ENCODE results near the gene LMBR1L.
"Not testable (repeated sequence)": the region's sequence is repeated elsewhere in the genome, so short reads cannot be mapped to it uniquely, and the experiment has no call there.

LMBR1L gene

DNA sequence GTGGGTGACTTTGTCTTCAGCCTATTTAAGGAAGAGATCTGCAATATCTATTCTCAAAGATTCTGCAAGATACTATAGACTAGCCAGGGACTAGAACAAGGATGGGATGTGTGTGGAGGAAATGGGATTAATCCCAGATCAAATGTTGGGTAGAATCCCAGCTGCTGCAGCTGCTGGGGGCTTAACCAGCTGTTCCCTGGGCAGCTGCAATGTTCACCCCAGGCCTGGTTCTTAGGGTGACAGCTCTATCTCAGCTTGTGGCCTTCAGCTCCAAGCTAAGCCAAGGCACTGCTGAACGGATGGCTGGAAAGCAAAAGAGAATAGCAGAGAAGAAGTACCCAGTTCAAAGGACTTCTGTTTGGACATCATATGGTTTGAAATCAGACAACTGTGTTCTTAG, 30.9 kb downstream of the LMBR1L start:
- DNase-seq = no peak

DNA sequence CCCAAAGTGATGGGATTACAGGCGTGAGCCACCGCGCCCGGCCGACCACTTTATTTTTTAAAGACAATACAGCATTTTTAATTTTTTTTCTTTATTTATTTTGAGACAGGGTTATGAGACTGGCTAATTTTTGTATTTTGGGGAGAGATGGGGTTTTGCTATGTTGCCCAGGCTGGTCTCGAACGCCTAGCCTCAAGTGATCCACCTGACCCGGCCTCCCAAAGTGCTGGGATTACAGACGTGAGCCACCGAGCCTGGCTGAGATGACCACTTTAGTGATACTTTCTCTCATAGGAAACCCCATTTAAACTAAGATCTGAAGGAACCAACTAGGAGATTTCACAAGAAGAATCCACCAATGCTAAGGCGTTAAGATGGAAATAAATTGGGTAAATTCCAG, 39.7 kb downstream of the LMBR1L start:
- no peak for DNase-seq

DNA sequence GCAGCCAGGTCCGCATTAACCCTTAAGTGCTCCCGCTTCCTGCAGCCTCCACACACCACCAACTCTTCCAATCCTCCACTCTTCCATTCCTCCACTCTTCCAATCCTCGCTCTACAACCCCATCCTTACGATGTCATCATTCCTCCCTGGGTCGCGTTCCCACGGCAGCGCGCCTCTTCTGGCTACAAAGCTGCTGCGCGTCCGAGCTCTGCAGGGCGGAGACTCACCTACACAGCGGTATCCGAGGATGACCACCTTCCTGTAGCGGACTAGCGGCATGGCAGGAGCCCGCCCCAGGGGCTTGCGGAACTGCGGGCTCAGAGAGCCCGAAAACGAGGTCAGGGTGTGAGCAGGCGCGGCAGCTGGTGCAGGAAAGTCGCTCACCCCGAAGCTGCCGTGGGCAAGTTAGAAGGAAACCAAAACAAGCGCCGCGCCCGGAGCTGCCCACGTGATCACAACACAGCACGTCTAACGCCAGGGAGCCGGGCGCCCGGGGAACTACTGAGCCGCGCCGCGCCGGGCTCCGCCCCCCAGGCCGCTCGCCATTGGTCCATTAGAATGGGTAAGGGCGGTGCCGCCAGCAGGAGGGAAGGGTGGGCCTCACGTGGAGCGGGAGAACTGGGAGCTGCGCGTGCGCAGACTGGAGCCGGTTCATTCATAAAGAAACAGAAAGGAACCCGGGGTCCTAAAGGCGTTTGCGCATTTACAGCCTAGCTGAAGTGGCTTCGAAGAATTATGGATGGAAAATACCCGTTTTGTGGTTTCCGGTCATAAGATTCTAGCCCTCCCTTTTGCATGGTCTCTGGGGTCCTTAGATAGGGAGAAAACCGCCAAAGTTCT, 40.9 kb downstream of the LMBR1L start, which contains the start of gene RHEBL1:
RHEBL1 (minus strand) TSS at position 473 of the 840 bp plus-strand sequence; CDS start at position 279, 194 bp downstream.
- DNase-seq = peak; percentile 98

DNA sequence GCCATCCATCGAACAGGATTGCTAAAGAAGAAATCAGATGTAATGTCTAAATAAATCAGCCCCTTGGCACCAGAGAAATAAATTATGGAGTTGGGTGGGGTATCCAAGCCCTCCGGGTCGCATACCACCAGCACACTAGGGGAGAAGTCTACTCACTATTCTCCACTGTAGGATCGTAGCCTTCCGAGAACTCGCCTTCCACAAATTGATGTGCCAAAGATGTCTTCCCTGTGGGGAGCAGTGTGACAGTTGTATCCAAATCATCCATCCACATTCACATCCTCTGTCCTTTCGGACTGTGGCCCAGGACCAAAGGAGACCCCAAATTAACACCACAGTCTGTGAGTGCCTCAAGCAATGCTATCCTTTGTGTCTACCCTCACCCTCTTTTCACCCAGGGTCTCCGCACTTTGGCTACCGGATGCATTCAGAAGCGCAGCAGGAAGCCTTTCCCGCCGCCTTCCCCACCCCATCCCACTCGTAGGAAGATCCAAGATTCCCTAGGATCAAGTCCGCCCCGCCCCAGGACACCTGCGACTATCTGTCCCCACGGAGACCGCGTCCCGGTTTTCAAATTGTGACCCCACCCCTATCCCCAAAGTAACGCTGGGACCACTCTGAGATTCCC, 41.7 kb downstream of the LMBR1L start:
- peak; percentile 53 for DNase-seq

DNA sequence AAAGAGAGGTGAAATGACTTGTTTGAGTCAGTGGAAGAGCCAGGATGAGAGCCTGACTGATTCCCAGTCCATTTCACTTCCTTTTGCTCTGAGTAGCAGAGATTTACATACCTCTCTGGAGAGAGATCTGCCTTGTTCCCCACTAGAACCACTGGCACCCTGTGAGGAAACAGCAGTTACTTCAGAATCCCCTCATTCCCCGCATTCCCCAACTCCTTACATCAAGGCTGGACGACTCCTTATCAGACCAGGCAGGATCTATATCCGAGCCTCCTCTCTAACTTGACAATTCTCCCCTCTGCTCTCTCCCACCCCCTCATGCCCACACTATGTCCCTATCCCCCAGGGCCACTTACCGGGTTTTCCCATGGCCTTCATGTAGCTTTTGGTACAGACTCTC, 44.5 kb downstream of the LMBR1L start:
- DNase-seq = no peak

DNA sequence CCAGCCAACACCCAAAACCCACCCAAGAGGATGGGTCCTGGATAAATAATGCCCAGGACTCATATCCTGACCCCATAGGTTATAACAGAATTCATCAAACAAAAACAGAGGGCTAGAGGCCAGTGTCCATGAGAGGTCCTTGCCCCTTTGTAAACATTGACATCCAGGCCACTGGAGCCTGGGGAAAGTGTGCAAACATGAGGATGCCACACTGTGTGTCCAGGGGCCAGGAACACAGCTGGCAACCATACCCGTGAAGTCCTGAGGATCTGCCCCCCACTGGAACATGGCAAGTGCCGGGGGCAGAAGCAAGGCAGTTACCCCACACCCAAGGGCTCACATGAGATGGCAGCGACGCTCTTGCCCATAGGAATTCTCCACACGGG, 45.9 kb downstream of the LMBR1L start:
- no peak for DNase-seq

DNA sequence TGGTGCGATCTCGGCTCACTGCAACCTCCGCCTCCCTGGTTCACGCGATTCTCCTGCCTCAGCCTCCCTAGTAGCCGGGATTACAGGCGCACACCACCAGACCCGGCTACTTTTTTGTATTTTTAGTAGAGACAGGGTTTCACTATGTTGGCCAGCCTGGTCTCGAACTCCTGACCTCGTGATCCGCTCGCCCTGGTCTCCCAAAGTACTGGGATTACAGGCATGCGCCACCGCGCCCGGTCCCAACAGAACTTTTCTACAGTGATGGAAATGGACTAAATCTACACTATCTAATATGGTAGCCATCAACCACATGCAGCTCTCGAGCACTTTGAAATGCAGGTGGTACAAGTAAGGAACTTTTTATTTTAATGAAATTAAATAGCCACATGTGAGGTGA, 48.7 kb downstream of the LMBR1L start:
- not testable (repeated sequence) for DNase-seq

DNA sequence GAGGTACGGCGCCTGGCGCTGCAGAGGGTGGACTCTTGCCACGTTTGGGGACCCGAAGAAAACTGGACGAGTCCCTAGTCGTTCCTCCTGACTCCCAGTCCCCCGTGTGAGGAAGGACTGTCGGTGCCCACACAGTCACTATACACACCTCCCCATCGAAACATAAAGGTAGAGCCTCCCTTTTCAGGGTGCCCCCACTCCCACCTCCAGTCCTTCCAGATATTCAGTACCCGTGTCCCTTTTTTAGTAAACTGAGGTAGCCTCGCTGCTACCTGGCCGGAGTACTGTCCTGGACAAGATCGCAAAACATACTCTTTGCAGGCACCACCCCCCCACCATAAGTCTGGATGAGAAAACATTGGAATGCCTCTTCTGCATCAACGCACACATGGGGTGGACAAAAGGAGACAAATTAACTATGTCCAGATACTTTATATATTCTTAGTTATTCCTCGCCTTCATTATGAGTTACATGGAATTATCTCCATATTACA, 49.4 kb downstream of the LMBR1L start:
- DNase-seq = no peak

DNA sequence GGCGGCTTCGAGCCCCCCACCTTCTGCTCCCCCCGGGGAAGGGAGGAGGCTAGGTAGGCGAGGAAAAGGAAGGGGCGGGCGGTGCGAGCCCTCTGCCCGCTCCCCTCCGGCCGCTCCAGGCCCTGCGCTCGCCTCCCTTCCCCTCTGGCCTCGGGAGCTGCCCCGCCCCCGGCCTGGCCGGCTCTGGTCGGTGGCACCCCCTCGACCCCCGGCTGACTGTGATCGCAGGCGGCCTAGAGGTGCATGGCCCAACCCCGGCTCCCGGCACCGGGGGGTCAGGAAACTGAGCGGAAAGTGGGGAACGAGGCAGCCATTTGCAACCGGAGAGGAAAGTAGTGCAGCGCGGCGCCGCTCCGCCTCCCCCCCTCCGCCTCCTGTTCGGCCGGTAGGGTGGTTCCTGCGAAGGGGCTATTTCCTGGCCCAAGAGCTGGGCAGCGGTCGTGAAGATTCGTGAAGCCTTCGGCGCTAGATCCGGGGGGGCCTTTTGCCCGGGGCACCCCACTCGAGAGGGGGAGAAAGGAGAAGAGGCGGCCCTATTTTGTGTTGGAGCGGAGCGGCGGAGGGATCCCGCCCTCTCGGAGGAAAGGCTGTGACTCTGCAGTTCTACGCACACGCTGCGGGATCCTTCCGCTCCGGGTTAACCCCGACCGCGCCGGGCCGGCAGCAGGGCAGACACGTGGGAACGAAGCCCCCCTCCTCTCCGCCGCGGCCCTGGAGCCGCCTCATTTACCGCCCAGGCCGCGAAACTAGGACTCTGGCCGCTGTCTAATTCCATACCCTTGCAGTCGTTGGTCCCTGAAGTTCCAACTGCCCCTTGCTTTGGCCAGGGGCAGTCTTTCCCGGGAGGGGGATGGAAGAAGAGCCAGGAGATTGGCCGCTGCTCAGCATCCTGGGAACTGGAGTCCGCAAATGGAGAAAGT, 50.1 kb downstream of the LMBR1L start, which contains the start of gene KMT2D:
KMT2D (minus strand) TSS at position 558 of the 920 bp plus-strand sequence. CDS start 5,470 bp downstream, outside the sequence.
- DNase-seq = peak; percentile 94

DNA sequence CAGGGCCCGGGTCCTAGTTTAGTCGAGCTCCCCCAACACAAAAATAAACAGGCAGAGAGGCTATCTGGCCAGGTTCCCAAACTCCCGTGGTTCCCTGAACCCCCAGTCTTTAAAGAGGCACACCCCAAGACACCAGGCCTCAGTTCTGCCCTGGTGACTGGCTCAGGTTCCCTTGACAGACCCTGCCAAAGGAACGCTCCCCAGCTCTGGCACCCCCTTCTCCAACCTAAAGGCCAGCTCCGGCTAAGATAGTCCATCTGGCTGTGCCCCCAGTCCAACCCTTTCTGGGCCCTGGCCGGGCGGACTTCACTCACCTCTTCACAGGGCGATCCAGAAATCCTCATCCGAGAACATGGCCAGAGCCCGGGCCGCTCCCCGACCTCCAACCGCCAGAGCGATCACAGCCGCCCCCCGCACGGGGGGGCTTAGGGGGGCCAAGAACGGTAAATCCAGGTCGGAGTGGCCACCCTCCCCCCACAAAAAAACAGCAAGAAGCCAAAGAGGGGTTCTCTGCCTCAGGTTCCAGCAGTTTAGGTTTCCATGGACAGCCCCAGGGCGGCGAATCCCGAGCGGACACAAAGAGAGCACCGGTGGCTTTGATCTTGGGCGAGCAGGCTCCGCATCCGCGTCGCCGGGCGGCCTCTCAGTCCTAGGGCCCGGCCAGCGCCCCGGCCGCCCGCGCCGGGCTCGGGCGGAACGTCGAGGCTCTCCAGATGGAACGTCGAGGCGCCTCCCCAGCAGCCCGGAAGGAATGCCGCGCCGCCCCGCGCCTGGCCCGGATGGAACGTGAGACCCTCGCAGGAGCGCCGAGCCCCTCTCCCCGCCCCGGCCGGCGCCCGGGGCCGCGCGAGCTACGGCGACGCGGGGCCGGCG, 51.1 kb downstream of the LMBR1L start:
- DNase-seq = peak; percentile 63

DNA sequence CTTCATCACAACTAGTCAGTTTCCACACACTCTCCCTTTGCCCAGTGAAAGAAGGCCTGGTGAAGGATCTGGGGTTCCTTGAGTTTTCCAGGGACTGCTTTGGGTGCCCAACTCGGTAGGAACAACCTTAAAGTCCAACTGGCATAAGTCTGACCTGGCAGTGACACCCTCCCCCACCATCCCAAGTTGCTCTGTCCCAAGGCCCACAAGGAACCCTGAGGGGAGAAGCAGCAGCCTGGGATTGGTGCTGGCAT, 51.7 kb downstream of the LMBR1L start:
- no peak for DNase-seq

DNA sequence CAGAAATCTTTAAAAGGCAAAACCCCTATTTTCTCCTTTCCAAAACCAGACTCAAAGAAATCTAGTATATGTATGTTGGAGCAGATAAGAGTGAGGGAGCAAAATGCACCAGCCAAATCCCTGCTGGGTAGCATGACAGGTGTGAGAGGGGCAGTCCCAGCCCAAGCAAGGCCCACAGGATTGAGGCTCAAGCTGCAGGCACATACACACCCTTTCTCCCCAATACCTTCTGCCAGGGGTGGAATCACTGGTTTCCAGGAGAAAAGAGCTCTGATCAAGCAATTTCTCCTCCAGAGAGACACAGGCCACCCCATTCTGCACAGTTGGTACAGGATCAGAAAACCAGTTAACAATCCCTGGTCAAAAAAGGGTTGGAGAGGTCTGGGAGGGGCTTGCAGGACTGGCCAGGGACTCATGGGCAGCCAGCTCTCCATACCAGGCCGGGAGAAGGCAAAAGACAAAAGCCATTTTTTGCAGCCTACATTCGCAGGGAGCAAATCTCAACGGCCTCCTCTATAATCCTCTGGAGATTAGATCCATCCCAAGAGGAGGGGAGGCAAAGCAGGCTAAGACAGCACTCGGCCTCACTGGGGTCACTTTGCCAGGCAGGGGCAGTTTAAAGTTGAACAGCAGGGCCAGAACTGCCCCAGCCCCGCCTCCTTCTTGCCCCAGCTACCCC, 52.1 kb downstream of the LMBR1L start:
- DNase-seq = no peak

DNA sequence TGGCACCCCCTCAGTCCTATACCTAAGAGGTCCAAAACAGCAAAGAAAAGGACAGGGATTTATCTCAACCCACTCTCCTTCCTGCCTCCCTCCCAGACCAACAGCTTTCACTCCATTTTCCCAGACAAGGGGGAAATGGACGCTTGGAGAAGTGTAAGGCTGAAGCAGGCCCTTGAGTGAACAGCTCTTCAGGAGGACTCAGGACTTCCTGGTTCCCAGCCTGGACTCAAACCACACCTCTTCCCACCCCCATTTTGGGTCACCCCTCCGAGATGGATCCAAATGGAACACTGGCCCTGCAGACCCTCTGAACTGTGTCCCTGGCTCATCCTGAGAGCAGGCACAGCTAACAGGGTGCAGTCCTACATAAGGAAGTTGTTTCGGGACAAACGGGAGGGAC, 52.8 kb downstream of the LMBR1L start:
- DNase-seq = no peak

DNA sequence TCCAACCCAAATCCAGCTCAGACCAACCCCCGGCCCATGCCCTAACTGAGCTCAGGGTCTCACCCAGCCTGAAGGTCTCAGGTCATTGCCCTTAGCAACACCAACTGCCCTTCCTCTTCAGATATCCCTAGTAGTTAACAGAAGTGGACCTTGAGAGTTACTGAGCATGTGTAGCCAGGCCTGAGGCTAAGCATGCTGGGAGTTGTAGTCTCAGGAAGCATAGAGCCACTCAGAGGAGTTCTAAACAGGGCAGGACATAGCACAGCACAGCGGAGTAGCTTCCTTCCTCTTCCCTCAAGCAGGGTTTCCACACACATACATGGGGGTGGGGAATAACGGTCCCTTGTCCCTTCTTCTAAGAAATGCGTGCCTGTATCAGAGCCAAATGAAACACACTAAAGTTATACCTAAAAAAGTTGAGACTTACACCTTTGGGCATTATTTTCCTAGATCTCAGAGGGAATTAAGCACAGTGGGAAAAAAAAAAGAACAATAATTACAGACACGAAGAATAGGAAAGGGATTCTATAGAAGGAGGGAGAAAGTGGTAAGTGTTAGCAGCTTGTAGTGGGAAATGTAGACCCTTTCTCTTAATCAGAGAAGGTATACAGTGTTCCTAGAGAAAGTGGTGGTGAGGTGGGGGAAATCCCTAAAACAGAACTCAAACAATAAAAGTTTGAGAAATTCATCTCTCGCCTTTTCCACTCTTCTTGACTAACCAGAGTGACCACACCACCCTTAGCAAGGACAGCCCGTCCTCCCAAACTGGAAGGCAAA, 54.5 kb downstream of the LMBR1L start:
- DNase-seq = peak; percentile 9

DNA sequence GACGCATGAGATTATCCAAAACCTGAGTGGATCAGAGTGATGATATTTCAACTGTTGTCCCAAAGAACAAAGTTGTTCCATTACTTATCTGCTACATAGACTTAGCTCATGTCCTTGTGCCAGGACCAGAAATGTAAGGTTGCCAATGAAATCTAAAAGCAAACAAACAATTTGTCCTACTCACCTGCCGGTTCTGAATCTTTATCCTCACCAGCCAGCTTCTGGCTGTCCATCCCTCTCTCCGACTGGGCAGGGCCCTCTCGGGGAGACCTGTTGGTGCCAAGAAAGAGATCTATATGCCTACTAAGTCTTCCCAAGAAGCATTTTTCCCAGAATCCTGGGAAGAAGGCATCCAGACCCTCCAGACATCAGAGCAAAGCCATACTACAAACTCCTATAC, 55.6 kb downstream of the LMBR1L start:
- no peak for DNase-seq

DNA sequence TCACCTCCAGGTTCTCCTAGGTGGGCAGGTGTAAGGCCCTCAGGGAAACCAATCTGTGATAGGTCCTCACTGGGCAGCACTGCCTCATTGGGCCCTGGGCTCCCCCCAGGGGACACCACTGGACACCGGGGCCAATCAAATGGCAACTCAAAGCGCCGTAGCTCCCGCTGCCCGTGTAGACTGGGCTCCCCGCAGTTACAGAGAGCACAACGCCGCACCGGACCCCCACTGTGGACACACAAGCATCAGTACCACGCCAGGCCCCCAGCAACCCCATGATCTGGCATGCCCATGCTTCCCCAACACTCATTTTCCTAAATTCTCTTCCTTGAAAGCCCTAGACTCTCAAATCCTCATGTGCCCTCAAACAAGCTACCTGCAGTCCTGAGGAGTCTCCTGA, 56.1 kb downstream of the LMBR1L start:
- no peak for DNase-seq

DNA sequence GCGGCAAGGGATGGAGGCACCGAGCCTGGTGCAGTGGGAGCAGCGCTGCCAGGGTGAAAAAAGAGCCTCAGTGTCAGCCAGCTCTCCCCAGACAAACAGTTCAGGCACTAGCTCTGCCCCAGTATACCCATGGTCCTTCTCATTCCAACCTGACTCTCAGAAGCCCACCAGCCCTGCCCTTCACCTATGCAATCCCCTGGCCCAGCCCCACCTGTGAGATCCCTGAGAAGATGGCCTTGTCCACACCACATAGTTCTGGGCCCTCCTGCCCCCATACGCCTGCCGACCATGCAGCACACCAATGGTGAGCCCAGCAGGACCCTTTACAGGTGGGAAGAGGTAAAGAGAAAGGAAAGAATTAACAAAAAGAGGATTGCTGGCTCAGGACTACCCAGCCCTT, 56.6 kb downstream of the LMBR1L start:
- DNase-seq = no peak

DNA sequence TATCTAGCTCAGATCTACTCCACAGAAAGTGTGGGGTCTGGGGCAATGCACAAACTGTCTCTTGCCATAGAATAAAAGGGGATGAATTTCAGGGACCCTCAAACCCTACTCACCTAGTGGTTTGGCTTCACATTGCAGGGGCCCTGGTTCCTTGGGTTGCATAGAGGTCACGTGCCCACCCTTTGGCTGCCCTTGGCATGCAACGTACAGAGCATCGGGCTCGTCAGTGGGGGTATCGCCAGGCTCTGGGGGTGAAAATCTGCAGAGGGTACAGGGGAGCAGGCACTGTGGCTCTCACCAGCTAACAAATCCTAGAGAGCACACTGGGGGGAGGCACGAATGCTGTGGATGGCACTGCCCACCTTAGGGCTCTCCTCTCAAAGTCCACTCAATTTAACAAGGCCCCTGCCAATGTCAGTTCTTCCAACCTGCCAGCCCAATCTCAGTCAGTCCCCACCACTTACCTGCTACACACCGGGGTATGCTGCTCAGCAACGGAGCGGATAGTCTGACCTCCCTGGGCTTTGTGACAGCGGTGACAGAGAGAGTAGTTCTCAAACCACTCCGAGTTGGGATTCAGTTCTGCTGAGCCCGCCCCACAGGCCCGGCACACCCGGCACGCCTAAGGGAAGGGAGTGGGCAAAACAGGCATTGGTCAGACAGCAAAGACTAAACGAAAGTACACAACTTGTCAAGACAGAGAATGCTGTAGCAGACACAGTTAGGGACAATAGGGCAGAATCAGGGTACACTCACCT, 58.0 kb downstream of the LMBR1L start:
- no peak for DNase-seq

DNA sequence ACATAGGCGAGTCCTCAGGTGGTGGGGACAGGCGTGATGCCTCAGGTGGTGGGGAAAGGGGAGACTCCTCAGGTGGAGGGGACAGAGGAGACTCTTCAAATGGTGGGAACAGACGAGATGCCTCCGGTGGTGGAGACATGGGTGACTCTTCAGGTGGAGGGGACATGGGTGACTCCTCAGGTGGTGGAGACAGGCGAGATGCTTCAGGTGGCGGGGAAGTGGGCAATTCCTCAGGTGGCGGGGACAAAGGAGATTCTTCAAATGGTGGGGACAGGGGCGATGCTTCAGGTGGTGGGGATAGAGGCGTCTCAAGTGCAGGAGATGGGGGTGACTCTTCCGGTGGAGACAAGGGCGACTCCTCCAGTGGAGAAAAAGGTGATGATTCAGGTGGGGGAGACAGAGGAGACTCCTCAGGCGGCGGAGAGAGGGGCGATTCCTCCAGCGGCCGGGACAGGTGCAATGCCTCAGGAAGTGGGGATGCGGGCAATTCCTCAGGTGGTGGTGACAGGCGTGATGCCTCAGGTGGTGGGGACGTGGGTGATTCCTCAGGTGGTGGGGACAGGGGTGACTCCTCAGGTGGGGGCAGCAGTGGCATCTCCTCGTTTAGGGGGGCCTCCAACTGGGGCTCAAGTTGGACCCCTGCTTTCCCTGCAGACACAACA, 58.7 kb downstream of the LMBR1L start:
- DNase-seq = no peak

DNA sequence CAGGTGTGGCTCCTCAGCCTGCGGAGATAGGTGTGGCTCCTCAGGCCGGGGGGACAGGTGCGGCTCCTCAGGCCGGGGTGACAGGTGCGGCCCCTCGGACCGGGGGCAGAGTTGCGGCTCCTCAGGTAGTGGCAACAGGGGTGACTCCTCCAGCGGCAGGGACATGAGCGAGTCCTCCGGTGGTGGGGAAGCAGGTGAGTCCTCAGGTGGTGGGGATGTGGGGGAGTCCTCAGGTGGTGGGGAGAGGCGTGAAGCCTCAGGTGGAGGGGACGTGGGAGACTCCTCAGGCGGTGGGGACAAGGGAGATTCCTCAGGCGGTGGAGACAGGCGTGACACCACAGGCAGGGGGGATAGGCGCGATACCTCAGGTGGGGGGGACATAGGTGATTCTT, 59.3 kb downstream of the LMBR1L start:
- DNase-seq = no peak
